Measurements from ENCODE around the gene UBE2Q2. TPM values are rescaled to one million over a fixed set of nuclear protein-coding genes. Genes with fewer than 3 reads are reported as not detected.
A peak's percentile ranks its signal among the peaks of the same experiment; 100 is the strongest.
"Not testable (repeated sequence)": the region's sequence is repeated elsewhere in the genome, so short reads cannot be mapped to it uniquely, and the experiment has no call there.

UBE2Q2 gene
- total RNA-seq, 4 donors from 2014 or later: 15.9 to 25.5 (median 23.9) TPM

GRCh38 chr15:75801859-75802593, 41.2 kb upstream of the UBE2Q2 start:
- H3K27me3 ChIP-seq: no peaks in the 10 kb centered on the region
- peak; percentile 53 to 66 for DNase-seq
- H3K9me3 ChIP-seq: no peaks in the 10 kb centered on the region
- peak; percentile 74 to 98 (median 82) for TF ChIP-seq CTCF (IDR thresholded peaks at IDR 0.05 in 4 of 5, conservative IDR thresholded peaks at IDR 0.05 in 1 of 5)
- TF ChIP-seq POLR2A (IDR thresholded peaks at IDR 0.05): no peak
- no peaks in the 10 kb centered on the region for H3K36me3 ChIP-seq
- peak overlapping the region; percentile 17 to 52 (median 38) for H3K4me3 ChIP-seq
- H3K27ac ChIP-seq: no peak overlapping the region
- ATAC-seq: peak; percentile 87 to 97
- intact Hi-C loops (cut with DNase I; ENCODE audit: low total_unique reads): loop anchor here (1.0 to 5.0 kb wide), 4 partner anchors 74 to 575 kb away; partner anchors contain the start of gene MAN2C1
- peaks cover 0 to 3% of the 10 kb centered on the region in 2 donors for H3K4me1 ChIP-seq
- in situ Hi-C loops (cut with MboI; ENCODE audit: low sequenced_read_pairs in 4 of 4): no loop called here

- H3K4me3 ChIP-seq; H3K9me3 ChIP-seq; DNase-seq; ATAC-seq; H3K4me1 ChIP-seq; intact Hi-C loops (cut with DNase I; ENCODE audit: low total_unique reads); H3K27me3 ChIP-seq; in situ Hi-C loops (cut with MboI; ENCODE audit: low sequenced_read_pairs in 4 of 4); H3K36me3 ChIP-seq; H3K27ac ChIP-seq: not testable (repeated sequence)
These were observed 35.8 kb upstream of the UBE2Q2 start for GRCh38 chr15:75807486-75807885.

GRCh38 chr15:75808009-75808408, 35.2 kb upstream of the UBE2Q2 start:
- intact Hi-C loops (cut with DNase I; ENCODE audit: low total_unique reads); H3K4me1 ChIP-seq: not testable (repeated sequence)

GRCh38 chr15:75808563-75808962, 34.7 kb upstream of the UBE2Q2 start:
- no peaks in the 10 kb centered on the region for H3K36me3 ChIP-seq
- H3K27me3 ChIP-seq: no peaks in the 10 kb centered on the region
- H3K4me3 ChIP-seq: no peak overlapping the region
- intact Hi-C loops (cut with DNase I; ENCODE audit: low total_unique reads) (no loop called here), in situ Hi-C loops (cut with MboI; ENCODE audit: low sequenced_read_pairs in 4 of 4) (no loop called here)
- DNase-seq (no peak), ATAC-seq (no peak)
- H3K4me1 ChIP-seq: no peaks in the 10 kb centered on the region
- no peaks in the 10 kb centered on the region for H3K9me3 ChIP-seq
- no peak for TF ChIP-seq POLR2A (IDR thresholded peaks at IDR 0.05)
- no peak for TF ChIP-seq CTCF (IDR thresholded peaks at IDR 0.05 in 4 of 5, conservative IDR thresholded peaks at IDR 0.05 in 1 of 5)
- no peak overlapping the region for H3K27ac ChIP-seq

More at GRCh38 chr15:75808009-75808408, 35.2 kb upstream of the UBE2Q2 start:
- H3K4me3 ChIP-seq; in situ Hi-C loops (cut with MboI; ENCODE audit: low sequenced_read_pairs in 4 of 4); ATAC-seq; H3K9me3 ChIP-seq; H3K36me3 ChIP-seq; DNase-seq; H3K27ac ChIP-seq; H3K27me3 ChIP-seq: not testable (repeated sequence)

- ATAC-seq: no peak
- intact Hi-C loops (cut with DNase I; ENCODE audit: low total_unique reads): loop anchor here (10.0 kb wide), 1 partner anchor 95 kb away; the partner anchor contains the start of gene FBXO22
- no peaks in the 10 kb centered on the region for H3K36me3 ChIP-seq
- in situ Hi-C loops (cut with MboI; ENCODE audit: low sequenced_read_pairs in 4 of 4): no loop called here
- no peaks in the 10 kb centered on the region for H3K27me3 ChIP-seq
- no peak overlapping the region for H3K4me3 ChIP-seq
- H3K9me3 ChIP-seq: no peaks in the 10 kb centered on the region
- no peak for DNase-seq
- no peaks in the 10 kb centered on the region for H3K4me1 ChIP-seq
- no peak overlapping the region for H3K27ac ChIP-seq
- no peak for TF ChIP-seq POLR2A (IDR thresholded peaks at IDR 0.05)
- peak in 1 of 5 experiments; percentile 20 for TF ChIP-seq CTCF (IDR thresholded peaks at IDR 0.05 in 4 of 5, conservative IDR thresholded peaks at IDR 0.05 in 1 of 5)
These were observed 33.1 kb upstream of the UBE2Q2 start for GRCh38 chr15:75809986-75810750.

All from gastrocnemius medialis (tissue), 4 donors.